Stimulated activated CD8-positive, alpha-beta memory T cell treated with anti-CD3 and anti-CD28 coated beads, Interleukin-7, amount 100 ng/mL, for 4 hours (primary cell): ENCODE measurements around the gene TBX19.
"Not testable (repeated sequence)": the region's sequence is repeated elsewhere in the genome, so short reads cannot be mapped to it uniquely, and the experiment has no call there.

ENCODE experiments used
- DNase-seq, 2 donors: peaks; one replicate each; pipeline ENCODE4 v3.0.0-alpha.2; 2020; ENCODE audit warnings: low read depth in 2 of 2

Gene TBX19

GRCh38 chr1:168354335-168355269 is 73.9 kb downstream of the TBX19 start:
- not testable (repeated sequence) for DNase-seq

GRCh38 chr1:168360151-168361021 is 79.7 kb downstream of the TBX19 start:
- DNase-seq, result peak; percentile 13 to 24

- no peak for DNase-seq
Observed at GRCh38 chr1:168361252-168361651, 80.6 kb downstream of the TBX19 start.

GRCh38 chr1:168362991-168363390 is 82.3 kb downstream of the TBX19 start:
- peak; percentile 17 to 19 for DNase-seq
